ENCODE measurements around the gene TEF.
"Not testable (repeated sequence)": the region's sequence is repeated elsewhere in the genome, so short reads cannot be mapped to it uniquely, and the experiment has no call there.

TEF gene

GRCh38 chr22:41387341-41387740, 5.6 kb downstream of the TEF start:
- DNase-seq: no peak

GRCh38 chr22:41394012-41394356, 12.2 kb downstream of the TEF start:
- DNase-seq: no peak

DNA sequence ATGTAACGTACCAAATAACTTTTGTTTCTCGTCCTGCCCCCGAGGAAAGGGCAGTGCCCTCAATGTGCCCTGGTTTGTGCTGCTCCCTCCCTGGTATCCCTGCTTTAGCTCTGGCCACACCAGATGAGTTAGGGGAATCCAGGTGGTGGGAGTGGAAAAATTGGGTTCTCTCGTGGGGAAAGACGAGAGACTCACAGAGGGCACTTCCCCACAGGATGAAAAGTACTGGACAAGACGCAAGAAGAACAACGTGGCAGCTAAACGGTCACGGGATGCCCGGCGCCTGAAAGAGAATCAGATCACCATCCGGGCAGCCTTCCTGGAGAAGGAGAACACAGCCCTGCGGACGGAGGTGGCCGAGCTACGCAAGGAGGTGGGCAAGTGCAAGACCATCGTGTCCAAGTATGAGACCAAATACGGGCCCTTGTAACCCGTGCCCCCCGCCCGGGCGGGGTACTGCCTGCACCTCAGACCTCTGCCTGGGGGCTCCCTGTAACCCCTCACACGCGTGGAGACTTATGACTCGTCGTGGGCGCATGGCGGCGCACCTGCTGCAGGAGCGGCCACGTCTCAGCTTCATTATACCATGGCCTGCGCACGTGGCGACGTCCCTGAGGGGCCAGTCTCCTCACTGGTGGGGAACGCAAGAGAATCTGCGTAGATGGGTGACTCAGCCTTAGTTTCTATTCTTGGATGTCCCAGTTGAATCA, 13.9 kb downstream of the TEF start:
- no peak for DNase-seq

DNA sequence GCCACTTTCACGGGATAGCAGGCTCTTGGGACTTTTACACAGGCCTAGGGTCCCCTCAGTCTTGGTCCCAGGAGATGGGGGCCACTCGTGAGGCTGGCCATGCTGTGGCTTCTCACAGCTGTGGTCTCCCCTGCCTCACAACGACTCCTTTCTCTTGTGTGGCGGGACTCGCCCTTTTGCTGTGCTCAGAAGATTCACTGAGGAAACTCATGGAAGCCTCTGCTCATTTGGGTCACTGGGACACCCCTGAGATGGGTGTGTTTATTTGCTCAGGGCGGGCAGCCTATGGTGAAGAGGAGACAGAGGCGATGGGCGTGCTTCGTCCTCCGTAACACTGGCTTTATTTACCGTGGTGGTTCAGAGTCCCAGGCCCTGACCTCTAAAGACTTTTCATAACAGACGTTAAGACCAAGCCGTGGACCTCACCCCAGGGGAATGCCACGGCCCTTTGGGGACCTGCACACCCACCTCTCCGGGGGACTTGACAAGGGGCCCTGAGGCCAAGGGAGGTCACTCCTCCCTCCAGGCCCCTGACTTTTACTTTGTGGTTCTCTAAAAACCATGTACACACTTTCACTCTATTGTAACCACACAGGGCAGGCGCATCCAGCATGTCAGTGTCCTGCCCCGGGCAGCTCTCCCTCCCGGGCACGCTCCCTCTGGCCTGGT, 15.5 kb downstream of the TEF start:
- DNase-seq: no peak

DNA sequence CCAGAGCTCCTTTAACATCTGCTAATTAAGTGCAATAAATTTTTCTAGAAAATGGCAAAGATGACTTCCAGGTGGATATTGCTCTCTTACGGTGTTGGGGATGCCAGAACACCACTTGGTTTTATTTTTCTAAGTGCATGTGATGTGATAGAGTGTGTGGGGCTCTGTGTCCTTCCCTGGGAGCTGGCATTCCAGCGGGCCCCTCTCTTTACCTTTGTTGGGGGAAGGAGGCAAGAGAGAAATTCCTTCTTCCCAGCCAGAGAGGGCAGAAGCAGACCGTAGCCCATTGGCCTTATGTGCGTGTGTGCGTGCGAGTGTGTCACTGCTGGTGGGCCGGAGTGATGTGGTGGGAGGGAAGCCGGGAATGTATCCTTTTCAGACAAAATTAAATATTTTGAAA, 17.2 kb downstream of the TEF start:
- no peak for DNase-seq

DNA sequence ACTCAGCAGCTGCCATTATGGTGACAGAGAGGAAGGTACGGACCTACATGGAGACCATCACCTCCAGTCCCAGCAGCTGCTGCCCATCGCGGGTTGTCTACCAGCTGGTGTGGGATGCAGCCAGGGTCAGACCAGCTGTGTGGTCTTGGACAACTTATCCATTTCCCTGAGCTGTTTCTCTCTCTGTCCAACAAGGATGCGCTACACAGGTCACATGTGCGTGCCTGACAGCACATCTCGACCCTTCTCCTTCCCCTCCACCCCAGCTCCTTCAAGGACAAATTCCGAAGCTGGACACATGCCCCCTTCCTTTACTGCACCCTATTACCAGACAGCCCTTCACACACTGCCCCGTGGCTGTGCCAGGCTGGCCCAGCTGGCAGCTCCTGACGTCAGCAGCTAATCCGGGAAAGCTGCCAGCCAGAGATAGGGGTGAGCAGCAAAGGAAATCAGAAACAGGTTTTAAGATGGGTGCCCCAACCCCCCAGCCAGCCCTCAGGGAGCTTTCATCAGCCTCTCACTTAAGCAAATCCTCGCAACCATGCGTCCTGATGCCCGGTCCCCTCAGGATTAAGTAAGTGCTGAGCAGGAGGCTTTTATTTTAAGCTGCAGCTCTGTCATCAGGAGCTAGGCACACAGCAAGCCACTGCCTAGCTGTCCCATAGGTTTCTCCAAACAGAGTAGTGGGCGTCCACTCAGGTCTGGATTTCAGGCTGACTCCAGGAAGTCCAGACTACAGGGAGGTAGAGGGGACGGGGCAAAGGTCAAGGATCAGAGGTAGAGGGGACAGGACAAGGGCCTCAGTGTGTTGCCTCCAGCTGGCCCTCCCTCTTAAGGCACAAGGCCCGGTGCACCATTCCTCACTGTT, 20.3 kb downstream of the TEF start:
- DNase-seq: no peak

GRCh38 chr22:41402851-41403250, 21.1 kb downstream of the TEF start:
- DNase-seq: not testable (repeated sequence)

- peak; percentile 84 to 85 for DNase-seq
These were observed 22.0 kb downstream of the TEF start for GRCh38 chr22:41403532-41404318.

GRCh38 chr22:41405588-41405987, 23.8 kb downstream of the TEF start:
- DNase-seq: no peak

DNA sequence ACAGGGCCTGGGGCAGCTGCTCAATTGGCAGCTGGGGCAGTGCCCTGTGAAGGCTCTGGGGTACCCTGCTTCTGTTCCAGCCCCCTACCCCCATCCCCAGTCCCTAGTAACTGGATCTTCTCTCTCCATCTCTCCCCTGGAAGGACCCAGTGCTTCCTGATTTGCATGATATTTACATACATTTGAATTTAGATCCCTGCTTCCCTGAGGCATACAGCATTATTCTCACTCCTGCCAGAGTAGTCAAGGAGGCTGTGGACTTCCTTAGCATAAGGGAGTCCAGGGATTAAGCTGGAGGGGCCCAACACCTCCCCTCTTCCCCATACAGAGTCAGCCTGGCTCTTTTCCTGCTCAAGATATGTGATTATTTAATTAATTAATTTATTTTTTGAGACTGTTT, 24.7 kb downstream of the TEF start:
- DNase-seq: no peak

DNA sequence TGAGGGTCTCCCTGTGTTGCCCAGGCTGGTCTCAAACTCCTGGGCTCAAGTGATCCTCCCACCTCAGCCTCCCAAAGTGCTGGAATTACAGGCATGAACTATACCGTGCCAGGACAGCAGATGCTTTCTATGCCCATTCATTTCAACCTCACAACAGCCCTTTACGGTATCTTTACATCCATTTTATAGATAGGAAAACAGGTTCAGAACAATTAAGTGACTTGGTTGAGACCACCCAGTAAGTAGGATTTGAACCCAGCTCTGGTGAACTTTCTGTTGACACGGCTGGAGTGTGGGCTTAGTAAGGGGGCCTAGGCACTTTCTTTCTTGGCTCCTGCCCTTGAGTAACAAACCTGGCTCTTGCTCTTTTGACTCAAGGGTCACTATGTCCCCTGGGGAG, 25.7 kb downstream of the TEF start:
- DNase-seq: no peak

DNA sequence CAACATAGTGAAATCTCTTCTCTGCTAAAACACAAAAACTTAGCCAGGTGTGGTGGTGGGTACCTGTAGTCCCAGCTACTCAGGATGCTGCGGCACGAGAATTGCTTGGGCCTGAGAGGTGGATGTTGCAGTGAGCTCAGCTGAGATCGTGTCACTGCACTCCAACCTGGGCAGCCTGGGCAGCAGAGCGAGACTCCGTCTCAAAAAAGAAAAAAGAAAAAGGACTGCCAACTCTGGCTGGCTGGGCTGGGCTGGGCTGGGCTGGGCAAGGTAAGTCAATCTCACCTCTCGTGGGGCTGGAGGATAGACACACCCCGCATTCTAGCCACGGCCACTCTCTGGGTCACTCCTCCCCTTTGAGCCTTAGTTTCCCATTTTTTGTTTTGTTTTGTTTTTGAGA, 26.9 kb downstream of the TEF start:
- no peak for DNase-seq

DNA sequence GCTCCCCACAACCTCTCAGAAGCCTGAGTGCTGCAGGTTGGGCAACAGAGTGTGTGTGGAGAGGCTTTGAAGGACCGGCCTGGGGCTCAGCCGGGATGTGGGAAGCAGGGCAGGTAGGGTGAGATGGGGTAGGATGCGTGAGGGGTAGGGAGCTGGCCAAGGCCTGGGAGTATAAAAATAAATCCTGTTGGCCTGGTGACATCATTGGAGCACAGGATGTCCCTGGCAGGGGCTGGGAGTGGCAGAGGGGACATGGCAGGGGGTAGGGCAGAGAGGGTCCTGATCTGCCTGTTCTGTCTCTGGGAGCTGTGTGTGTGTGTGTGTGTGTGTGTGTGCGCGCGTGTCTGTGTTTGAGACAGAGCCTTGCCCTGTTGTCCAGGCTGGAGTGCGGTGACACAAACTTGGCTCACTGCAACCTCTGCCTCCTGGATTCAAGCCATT, 28.6 kb downstream of the TEF start:
- DNase-seq: no peak

DNA sequence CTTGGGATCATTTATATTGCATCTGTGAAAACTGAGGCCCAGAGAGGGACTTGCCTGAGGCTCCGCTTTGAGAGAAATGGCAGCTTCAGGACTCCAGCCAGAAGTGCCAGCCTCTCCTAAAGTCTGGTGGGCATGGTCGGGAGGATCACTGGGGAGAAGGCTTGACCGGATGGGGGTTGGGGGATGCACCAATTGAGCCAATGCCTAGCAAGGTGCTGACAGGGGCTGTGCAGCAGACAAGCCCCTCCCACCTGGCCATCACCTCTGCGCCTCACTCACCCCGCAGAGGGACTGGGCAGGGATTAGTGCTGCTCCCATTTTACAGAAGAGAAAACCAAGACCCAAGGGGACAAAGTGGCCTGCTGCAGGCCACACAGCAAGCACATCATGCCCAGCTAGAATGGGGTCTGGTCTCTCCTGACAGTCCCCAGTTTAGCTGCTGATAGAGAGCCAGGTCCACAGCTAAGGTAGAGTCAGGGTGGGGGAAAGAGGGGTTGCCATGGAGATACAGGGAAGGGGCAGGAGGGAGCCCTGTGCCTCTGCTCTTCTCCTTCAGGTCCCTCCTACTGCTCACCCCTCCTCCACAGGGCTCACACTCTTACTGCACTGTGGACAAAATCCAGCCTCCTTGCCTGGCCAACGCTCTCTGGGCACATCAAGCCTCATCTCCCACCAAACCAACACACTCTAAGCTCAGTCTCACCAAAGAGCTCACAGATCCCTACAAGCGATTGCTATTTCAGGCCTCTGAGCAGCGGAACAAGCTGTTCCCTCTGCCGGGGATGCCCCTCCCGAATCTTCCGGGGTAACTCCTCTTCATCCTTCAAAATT, 29.5 kb downstream of the TEF start:
- DNase-seq: no peak

DNA sequence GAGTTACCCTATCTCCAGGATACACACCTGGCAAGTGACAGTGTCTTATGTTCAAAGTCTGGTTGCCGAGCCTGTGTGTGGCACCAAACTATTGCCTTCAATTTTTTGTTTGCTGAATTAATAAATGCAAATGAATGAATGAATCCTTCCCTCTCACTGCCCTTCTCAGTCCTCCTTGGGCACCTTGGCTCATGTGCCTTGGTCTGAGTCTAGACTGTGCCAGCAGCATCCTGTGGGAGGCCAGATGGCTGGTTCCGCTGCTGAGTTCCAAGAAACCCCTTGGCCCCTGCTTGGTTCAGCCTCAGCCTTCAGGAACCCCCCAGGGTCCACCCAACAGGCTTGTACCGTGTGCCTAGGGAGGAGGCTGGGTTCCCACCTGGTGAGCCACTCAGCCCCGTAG, 33.8 kb downstream of the TEF start:
- DNase-seq: no peak

DNA sequence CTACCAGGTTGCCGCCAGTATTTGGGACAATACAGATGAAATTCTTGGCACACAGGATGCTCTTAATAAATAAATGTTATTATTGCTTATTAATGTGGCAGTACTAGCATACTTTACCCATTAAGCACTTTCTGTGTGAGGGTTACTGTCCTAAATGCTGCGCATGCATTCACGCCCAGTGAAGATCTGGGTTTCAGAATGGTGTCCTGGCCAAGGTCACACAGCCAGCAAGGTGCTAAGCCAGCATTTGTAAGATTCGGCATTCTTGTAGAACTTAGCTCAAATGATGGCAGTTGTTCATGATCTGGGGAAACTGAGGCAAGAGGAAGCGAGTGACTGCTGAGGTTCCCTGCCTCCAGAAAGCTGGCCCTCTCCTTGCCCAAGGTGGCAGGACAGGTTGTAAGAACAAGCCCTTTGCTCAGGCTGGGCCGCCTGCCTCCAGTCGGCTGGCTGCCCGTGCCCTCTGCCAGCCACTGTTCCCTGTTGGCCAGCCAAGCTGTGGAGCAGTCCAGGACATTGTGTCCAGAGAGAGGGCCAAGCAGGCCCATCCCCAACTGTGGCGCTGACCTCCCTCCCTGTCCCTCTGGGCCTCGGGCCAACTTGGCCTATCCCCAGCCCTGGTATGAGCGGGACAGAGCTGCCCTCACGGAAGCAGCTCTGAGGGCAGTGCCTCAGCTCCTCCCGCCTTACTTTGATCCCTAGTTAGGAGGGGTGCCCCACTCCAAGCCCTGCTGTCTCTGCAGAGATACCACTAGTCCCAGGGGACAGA, 36.1 kb downstream of the TEF start:
- no peak for DNase-seq

GRCh38 chr22:41418717-41419116, 37.0 kb downstream of the TEF start:
- no peak for DNase-seq

GRCh38 chr22:41425660-41426365, 44.1 kb downstream of the TEF start:
- no peak for DNase-seq

GRCh38 chr22:41429232-41429950, 47.6 kb downstream of the TEF start:
- DNase-seq: no peak

- no peak for DNase-seq
These were observed 48.2 kb downstream of the TEF start for GRCh38 chr22:41429951-41430332.
